HEK293 (cell line): ENCODE results near the gene RASAL2.

Experiments used
- KLF1 ChIP-seq: fragments of 450-650 bp; formaldehyde crosslinking; IDR thresholded peaks from 2 replicates; pipeline ENCODE4 v1.5.1; 2016; ENCODE audit warnings: missing biosample characterization, missing genetic modification characterization
- ZBTB26 ChIP-seq: fragments of 450-650 bp; formaldehyde crosslinking; optimal IDR thresholded peaks from 2 replicates; pipeline ENCODE3; 2016; ENCODE audit warnings: missing biosample characterization, mild to moderate bottlenecking, missing genetic modification characterization
- ZFP3 ChIP-seq: fragments of 450-650 bp; formaldehyde crosslinking; IDR thresholded peaks from 2 replicates; pipeline ENCODE4 v1.5.1; 2016; ENCODE audit warnings: low read depth, missing biosample characterization, missing genetic modification characterization
- ZNF548 ChIP-seq: fragments of 450-650 bp; formaldehyde crosslinking; IDR thresholded peaks from 2 replicates; pipeline ENCODE4 v1.5.1; 2016; ENCODE audit warnings: missing biosample characterization, missing genetic modification characterization
- ZNF792 ChIP-seq: fragments of 450-650 bp; formaldehyde crosslinking; IDR thresholded peaks from 2 replicates; pipeline ENCODE4 v1.5.1; 2016; ENCODE audit warnings: missing biosample characterization, missing genetic modification characterization
- TF ChIP-seq, protein P1 (sequence below): fragments of 450-650 bp; formaldehyde crosslinking; IDR thresholded peaks from 2 replicates; pipeline ENCODE4 v1.5.1; 2016; ENCODE audit warnings: missing biosample characterization, missing genetic modification characterization, low read depth
- TF ChIP-seq, protein P2 (sequence below): fragments of 450-650 bp; formaldehyde crosslinking; IDR thresholded peaks from 2 replicates; pipeline ENCODE4 v1.5.1; 2016; ENCODE audit warnings: missing biosample characterization, missing genetic modification characterization
- TF ChIP-seq, protein P3 (sequence below): fragments of 450-650 bp; formaldehyde crosslinking; IDR thresholded peaks from 2 replicates; pipeline ENCODE4 v1.5.1; 2016; ENCODE audit warnings: missing biosample characterization, missing genetic modification characterization
- TF ChIP-seq, protein P4 (sequence below): fragments of 450-650 bp; formaldehyde crosslinking; IDR thresholded peaks from 2 replicates; pipeline ENCODE4 v1.5.1; 2016; ENCODE audit warnings: missing biosample characterization, missing genetic modification characterization

GRCh38 chr1:178500936-178501554, 407.1 kb downstream of the RASAL2 start:
- no peak for TF ChIP-seq KLF1 (tag by site-specific recombination)
- TF ChIP-seq, protein P1, sequence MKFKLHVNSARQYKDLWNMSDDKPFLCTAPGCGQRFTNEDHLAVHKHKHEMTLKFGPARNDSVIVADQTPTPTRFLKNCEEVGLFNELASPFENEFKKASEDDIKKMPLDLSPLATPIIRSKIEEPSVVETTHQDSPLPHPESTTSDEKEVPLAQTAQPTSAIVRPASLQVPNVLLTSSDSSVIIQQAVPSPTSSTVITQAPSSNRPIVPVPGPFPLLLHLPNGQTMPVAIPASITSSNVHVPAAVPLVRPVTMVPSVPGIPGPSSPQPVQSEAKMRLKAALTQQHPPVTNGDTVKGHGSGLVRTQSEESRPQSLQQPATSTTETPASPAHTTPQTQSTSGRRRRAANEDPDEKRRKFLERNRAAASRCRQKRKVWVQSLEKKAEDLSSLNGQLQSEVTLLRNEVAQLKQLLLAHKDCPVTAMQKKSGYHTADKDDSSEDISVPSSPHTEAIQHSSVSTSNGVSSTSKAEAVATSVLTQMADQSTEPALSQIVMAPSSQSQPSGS, result no peak
- no peak for TF ChIP-seq ZFP3 (tag by site-specific recombination)
- TF ChIP-seq, protein P2, sequence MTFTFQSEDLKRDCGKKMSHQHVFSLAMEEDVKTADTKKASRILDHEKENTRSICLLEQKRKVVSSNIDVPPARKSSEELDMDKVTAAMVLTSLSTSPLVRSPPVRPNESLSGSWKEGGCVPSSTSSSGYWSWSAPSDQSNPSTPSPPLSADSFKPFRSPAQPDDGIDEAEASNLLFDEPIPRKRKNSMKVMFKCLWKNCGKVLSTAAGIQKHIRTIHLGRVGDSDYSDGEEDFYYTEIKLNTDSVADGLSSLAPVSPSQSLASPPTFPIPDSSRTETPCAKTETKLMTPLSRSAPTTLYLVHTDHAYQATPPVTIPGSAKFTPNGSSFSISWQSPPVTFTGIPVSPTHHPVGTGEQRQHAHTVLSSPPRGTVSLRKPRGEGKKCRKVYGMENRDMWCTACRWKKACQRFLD (tag by site-specific recombination), result no peak
- TF ChIP-seq ZNF548, result no peak
- TF ChIP-seq, protein P3, sequence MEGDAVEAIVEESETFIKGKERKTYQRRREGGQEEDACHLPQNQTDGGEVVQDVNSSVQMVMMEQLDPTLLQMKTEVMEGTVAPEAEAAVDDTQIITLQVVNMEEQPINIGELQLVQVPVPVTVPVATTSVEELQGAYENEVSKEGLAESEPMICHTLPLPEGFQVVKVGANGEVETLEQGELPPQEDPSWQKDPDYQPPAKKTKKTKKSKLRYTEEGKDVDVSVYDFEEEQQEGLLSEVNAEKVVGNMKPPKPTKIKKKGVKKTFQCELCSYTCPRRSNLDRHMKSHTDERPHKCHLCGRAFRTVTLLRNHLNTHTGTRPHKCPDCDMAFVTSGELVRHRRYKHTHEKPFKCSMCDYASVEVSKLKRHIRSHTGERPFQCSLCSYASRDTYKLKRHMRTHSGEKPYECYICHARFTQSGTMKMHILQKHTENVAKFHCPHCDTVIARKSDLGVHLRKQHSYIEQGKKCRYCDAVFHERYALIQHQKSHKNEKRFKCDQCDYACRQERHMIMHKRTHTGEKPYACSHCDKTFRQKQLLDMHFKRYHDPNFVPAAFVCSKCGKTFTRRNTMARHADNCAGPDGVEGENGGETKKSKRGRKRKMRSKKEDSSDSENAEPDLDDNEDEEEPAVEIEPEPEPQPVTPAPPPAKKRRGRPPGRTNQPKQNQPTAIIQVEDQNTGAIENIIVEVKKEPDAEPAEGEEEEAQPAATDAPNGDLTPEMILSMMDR (tag by site-specific recombination), result no peak
- no peak for TF ChIP-seq ZNF792 (tag by site-specific recombination)
- TF ChIP-seq, protein P4, sequence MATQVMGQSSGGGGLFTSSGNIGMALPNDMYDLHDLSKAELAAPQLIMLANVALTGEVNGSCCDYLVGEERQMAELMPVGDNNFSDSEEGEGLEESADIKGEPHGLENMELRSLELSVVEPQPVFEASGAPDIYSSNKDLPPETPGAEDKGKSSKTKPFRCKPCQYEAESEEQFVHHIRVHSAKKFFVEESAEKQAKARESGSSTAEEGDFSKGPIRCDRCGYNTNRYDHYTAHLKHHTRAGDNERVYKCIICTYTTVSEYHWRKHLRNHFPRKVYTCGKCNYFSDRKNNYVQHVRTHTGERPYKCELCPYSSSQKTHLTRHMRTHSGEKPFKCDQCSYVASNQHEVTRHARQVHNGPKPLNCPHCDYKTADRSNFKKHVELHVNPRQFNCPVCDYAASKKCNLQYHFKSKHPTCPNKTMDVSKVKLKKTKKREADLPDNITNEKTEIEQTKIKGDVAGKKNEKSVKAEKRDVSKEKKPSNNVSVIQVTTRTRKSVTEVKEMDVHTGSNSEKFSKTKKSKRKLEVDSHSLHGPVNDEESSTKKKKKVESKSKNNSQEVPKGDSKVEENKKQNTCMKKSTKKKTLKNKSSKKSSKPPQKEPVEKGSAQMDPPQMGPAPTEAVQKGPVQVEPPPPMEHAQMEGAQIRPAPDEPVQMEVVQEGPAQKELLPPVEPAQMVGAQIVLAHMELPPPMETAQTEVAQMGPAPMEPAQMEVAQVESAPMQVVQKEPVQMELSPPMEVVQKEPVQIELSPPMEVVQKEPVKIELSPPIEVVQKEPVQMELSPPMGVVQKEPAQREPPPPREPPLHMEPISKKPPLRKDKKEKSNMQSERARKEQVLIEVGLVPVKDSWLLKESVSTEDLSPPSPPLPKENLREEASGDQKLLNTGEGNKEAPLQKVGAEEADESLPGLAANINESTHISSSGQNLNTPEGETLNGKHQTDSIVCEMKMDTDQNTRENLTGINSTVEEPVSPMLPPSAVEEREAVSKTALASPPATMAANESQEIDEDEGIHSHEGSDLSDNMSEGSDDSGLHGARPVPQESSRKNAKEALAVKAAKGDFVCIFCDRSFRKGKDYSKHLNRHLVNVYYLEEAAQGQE (tag by site-specific recombination), result no peak
- no peak for TF ChIP-seq ZBTB26 (tag by site-specific recombination)
